ENCODE data around the gene ABAT.

GRCh38 chr16:8818504-8819270 lies 144.3 kb downstream of the ABAT start:
- TF ChIP-seq POLR2AphosphoS5 (IDR thresholded peaks at IDR 0.05; ENCODE audit: low read depth, low read length) (no peak), TAF1 (IDR thresholded peaks at IDR 0.05; ENCODE audit: borderline replicate concordance, insufficient read depth, low read length) (no peak)
- TF ChIP-seq, protein P1, sequence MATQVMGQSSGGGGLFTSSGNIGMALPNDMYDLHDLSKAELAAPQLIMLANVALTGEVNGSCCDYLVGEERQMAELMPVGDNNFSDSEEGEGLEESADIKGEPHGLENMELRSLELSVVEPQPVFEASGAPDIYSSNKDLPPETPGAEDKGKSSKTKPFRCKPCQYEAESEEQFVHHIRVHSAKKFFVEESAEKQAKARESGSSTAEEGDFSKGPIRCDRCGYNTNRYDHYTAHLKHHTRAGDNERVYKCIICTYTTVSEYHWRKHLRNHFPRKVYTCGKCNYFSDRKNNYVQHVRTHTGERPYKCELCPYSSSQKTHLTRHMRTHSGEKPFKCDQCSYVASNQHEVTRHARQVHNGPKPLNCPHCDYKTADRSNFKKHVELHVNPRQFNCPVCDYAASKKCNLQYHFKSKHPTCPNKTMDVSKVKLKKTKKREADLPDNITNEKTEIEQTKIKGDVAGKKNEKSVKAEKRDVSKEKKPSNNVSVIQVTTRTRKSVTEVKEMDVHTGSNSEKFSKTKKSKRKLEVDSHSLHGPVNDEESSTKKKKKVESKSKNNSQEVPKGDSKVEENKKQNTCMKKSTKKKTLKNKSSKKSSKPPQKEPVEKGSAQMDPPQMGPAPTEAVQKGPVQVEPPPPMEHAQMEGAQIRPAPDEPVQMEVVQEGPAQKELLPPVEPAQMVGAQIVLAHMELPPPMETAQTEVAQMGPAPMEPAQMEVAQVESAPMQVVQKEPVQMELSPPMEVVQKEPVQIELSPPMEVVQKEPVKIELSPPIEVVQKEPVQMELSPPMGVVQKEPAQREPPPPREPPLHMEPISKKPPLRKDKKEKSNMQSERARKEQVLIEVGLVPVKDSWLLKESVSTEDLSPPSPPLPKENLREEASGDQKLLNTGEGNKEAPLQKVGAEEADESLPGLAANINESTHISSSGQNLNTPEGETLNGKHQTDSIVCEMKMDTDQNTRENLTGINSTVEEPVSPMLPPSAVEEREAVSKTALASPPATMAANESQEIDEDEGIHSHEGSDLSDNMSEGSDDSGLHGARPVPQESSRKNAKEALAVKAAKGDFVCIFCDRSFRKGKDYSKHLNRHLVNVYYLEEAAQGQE (IDR thresholded peaks at IDR 0.05; ENCODE audit: insufficient read depth in 1 of 2, low read depth in 2 of 2, low read length in 2 of 2), result no peak

Data from PFSK-1 (cell line).